Fibroblast of lung (primary cell): Measurements from ENCODE around the gene MRC2. TPM values are rescaled to one million over a fixed set of nuclear protein-coding genes. Genes with fewer than 3 reads are reported as not detected.

Source experiments
- DNase-seq, 2 donors: peaks; one replicate each; pipeline versions ENCODE4 v3.0.0 to v3.0.0-alpha.2; 2010; ENCODE audit warnings: low read depth in 2 of 2
- H2AFZ ChIP-seq: 2 replicates; pipeline ENCODE4 v1.5.1; 2012; ENCODE audit warnings: low read length, control low read depth, inconsistent platforms
- H3K27ac ChIP-seq: 2 replicates; pipeline ENCODE4 v1.5.1; 2011; ENCODE audit warnings: low read length, control low read depth; ENCODE audit not compliant: insufficient read depth
- H3K27me3 ChIP-seq: 2 replicates; pipeline ENCODE4 v1.5.1; 2011; ENCODE audit warnings: mild to moderate bottlenecking, low read length; ENCODE audit not compliant: control insufficient read depth, insufficient read depth
- H3K36me3 ChIP-seq: 2 replicates; pipeline ENCODE4 v1.5.1; 2011; ENCODE audit warnings: low read length; ENCODE audit not compliant: control insufficient read depth, insufficient read depth
- H3K4me1 ChIP-seq: 2 replicates; pipeline ENCODE4 v1.5.1; 2011; ENCODE audit warnings: low read length; ENCODE audit not compliant: control insufficient read depth, insufficient read depth; ENCODE audit errors: extremely low read depth
- H3K4me2 ChIP-seq: 2 replicates; pipeline ENCODE4 v1.5.1; 2011; ENCODE audit warnings: low read length, control low read depth; ENCODE audit not compliant: insufficient read depth; ENCODE audit errors: extremely low read depth
- H3K4me3 ChIP-seq, 4 experiments: fragments of 200-600 bp in 1 of 4; sonication (generic) in 1 of 4; replicated peaks in 1 of 4; 2 replicates each; pipeline ENCODE4 v1.5.1; 2011 to 2016; ENCODE audit warnings: low read length in 4 of 4, low read depth in 3 of 4, mild to moderate bottlenecking in 3 of 4, control low read depth in 2 of 4, inconsistent platforms in 1 of 4, mixed read lengths in 1 of 4; ENCODE audit not compliant: insufficient read depth in 1 of 4; ENCODE audit errors: control extremely low read depth in 1 of 4
- H3K79me2 ChIP-seq: 2 replicates; pipeline ENCODE4 v1.5.1; 2012; ENCODE audit warnings: mild to moderate bottlenecking, low read length, inconsistent platforms; ENCODE audit not compliant: control insufficient read depth, insufficient read depth
- H3K9ac ChIP-seq: 2 replicates; pipeline ENCODE4 v1.5.1; 2011; ENCODE audit warnings: mild to moderate bottlenecking, low read length, control low read depth; ENCODE audit not compliant: insufficient read depth
- H3K9me3 ChIP-seq: 2 replicates; pipeline ENCODE4 v1.5.1; 2012; ENCODE audit warnings: low read depth, low read length; ENCODE audit not compliant: control insufficient read depth, insufficient read depth
- H4K20me1 ChIP-seq: 2 replicates; pipeline ENCODE4 v1.5.1; 2011; ENCODE audit warnings: low read length; ENCODE audit not compliant: control insufficient read depth, insufficient read depth; ENCODE audit errors: extremely low read depth
- EZH2 ChIP-seq: IDR thresholded peaks from 2 replicates; pipeline ENCODE4 v1.5.1; 2012; ENCODE audit warnings: low read length, control low read depth, mild to moderate bottlenecking; ENCODE audit errors: missing control alignments
- polyA plus RNA-seq, 2 donors: library from polyadenylated mRNA; depleted of rRNA in 1 of 2; stranded (reverse) in 1 of 2; unstranded in 1 of 2; fragments of >200 nt; gene quantifications; 2 replicates each; pipeline ENCODE4 v1.2.1, GENCODE V29; 2011 to 2012; ENCODE audit warnings: missing spikeins in 1 of 2
- total RNA-seq: library from RNA; depleted of rRNA; stranded (reverse); fragments of >200 nt; gene quantifications from 2 replicates; pipeline ENCODE4 v1.2.1, GENCODE V29; 2014
- TF ChIP-seq, protein P1 (sequence below), 2 donors: IDR thresholded peaks in 1 of 2; conservative IDR thresholded peaks in 1 of 2; 1 replicate in 1 of 2; 2 replicates in 1 of 2; pipeline ENCODE4 v1.5.1; 2011 to 2012; ENCODE audit warnings: low read length in 2 of 2, control low read depth in 1 of 2, inconsistent platforms in 1 of 2, low read depth in 1 of 2, mild to moderate bottlenecking in 1 of 2

The MRC2 gene
- total and polyA plus RNA-seq, 2 donors (not counting 1 experiment from before 2014, with no cell fraction given) = 98.7 to 164 TPM

GRCh38 chr17:62668091-62668804 lies 40.8 kb downstream of the MRC2 start:
- no peak for TF ChIP-seq EZH2
- TF ChIP-seq, protein P1, sequence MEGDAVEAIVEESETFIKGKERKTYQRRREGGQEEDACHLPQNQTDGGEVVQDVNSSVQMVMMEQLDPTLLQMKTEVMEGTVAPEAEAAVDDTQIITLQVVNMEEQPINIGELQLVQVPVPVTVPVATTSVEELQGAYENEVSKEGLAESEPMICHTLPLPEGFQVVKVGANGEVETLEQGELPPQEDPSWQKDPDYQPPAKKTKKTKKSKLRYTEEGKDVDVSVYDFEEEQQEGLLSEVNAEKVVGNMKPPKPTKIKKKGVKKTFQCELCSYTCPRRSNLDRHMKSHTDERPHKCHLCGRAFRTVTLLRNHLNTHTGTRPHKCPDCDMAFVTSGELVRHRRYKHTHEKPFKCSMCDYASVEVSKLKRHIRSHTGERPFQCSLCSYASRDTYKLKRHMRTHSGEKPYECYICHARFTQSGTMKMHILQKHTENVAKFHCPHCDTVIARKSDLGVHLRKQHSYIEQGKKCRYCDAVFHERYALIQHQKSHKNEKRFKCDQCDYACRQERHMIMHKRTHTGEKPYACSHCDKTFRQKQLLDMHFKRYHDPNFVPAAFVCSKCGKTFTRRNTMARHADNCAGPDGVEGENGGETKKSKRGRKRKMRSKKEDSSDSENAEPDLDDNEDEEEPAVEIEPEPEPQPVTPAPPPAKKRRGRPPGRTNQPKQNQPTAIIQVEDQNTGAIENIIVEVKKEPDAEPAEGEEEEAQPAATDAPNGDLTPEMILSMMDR (conservative IDR thresholded peaks at IDR 0.05 in 1 of 2, IDR thresholded peaks at IDR 0.05 in 1 of 2; ENCODE audit: low read depth in 1 of 2, low read length in 2 of 2) = no peak
- Histone ChIP-seq H3K36me3 (peaks cover 28% of the 10 kb centered on the region), H2AFZ (no peak overlapping the region), H3K27me3 (no peaks in the 10 kb centered on the region), H3K9me3 (no peaks in the 10 kb centered on the region), H3K4me2 (no peak overlapping the region), H3K4me3 (no peak overlapping the region), H3K9ac (no peak overlapping the region), H3K79me2 (peaks cover 5% of the 10 kb centered on the region), H4K20me1 (no peaks in the 10 kb centered on the region), H3K27ac (no peak overlapping the region), H3K4me1 (peaks cover 2% of the 10 kb centered on the region)
- no peak for DNase-seq

DNA sequence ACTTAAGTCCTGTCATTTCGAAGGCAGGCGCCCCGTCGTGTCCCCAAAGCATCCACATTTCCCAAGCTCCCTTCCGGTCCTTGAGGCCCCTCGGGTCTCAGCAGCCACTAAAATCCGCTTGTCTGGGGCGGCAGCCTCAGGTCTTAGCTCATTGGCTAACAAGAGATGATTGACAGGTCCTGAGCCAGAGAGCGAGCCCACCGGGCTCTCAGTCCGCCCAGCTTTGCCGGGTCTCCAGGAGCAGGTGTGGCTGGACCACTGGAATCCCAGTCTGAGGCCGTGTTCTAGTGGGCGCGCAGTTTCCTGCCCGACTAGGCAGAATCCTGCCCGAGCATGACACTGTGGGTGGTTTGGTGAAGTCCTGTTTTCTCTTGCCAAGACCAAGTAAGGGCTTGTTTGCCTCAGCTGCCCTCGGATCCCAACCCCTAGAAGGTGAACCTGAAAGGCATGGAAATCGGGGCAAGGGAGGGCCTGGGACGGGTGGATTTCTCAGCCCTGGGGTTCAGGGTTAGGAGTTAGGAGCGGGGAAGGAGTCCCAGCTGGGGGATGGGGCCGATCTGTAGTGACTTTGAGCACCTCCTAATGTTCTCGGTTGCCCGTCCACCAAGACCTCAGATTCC lies 42.8 kb downstream of the MRC2 start:
- Histone ChIP-seq H3K27ac (no peak overlapping the region), H3K79me2 (no peaks in the 10 kb centered on the region)

DNA sequence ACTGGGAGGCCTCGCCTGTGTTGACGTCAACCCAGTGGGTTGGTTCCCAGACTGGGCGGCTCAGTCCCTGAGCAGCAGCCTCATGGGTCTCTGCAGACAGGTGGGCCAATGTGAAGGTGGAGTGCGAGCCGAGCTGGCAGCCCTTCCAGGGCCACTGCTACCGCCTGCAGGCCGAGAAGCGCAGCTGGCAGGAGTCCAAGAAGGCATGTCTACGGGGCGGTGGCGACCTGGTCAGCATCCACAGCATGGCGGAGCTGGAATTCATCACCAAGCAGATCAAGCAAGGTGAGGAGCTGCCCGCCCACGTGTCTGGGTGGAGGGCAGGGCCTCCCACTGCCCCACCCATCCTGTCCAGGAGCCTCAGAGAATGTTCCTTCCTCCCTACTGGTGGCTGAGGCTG lies 44.1 kb downstream of the MRC2 start:
- Histone ChIP-seq H3K27ac (no peak overlapping the region), H3K4me1 (no peaks in the 10 kb centered on the region), H2AFZ (no peak overlapping the region), H3K79me2 (no peaks in the 10 kb centered on the region), H3K9me3 (no peaks in the 10 kb centered on the region), H3K36me3 (peaks cover 32% of the 10 kb centered on the region), H3K27me3 (no peaks in the 10 kb centered on the region), H3K9ac (no peak overlapping the region), H3K4me2 (no peak overlapping the region), H4K20me1 (no peaks in the 10 kb centered on the region), H3K4me3 (no peak overlapping the region)
- TF ChIP-seq EZH2 = no peak
- TF ChIP-seq, protein P1 (conservative IDR thresholded peaks at IDR 0.05 in 1 of 2, IDR thresholded peaks at IDR 0.05 in 1 of 2; ENCODE audit: low read depth in 1 of 2, low read length in 2 of 2) = no peak
- peak in 1 of 2 donors; percentile 17 for DNase-seq

More for the DNA sequence above, 42.8 kb downstream of the MRC2 start:
- TF ChIP-seq, protein P1 (conservative IDR thresholded peaks at IDR 0.05 in 1 of 2, IDR thresholded peaks at IDR 0.05 in 1 of 2; ENCODE audit: low read depth in 1 of 2, low read length in 2 of 2) = no peak
- no peak for TF ChIP-seq EZH2
- Histone ChIP-seq H3K36me3 (peaks cover 31% of the 10 kb centered on the region), H3K27me3 (no peaks in the 10 kb centered on the region), H2AFZ (no peak overlapping the region), H3K4me3 (no peak overlapping the region), H3K9me3 (no peaks in the 10 kb centered on the region), H3K9ac (no peak overlapping the region), H3K4me2 (no peak overlapping the region), H3K4me1 (no peaks in the 10 kb centered on the region), H4K20me1 (no peaks in the 10 kb centered on the region)
- no peak for DNase-seq
